Measurements from ENCODE around the gene OPN1MW2.
"Not testable (repeated sequence)": the region's sequence is repeated elsewhere in the genome, so short reads cannot be mapped to it uniquely, and the experiment has no call there.

The OPN1MW2 gene

GRCh38 chrX:154269245-154269644, 49.7 kb downstream of the OPN1MW2 start:
- not testable (repeated sequence) for DNase-seq (ENCODE audit: low spot score)

Measured in GM03348 (cell line).